Embryonic facial prominence (tissue), 1 donor: ENCODE data around the gene USF2.

Source experiments
- DNase-seq: peaks from one replicate; pipeline ENCODE4 v3.0.0-alpha.2; 2016; ENCODE audit errors: extremely low spot score

USF2 gene

DNA sequence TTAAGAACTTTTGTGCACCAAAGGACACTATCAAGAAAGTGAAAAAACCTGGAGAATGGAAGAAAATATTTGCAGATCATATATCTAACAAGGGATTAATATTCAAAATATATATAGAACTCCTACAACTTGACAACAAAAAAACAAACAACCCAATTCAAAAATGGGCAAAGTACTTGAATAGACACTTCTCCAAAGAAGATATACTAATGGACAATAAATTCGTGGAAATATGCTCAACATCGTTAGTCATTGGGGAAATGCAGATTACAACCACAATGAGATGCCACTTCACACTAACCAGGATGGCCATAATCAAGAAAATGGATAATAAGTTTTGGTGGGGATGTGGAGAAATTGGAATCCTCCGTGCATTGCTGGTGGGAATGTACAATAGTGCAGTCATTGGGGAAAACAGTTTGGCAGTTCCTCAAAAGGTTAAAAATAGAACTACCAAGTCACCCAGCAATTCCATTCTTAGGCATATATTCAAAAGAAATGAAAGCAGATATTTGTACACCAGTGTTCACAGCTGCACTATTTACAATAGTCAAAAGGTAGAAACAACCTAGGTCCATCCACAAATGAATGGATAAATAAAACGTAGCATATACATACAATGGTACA, 22.2 kb upstream of the USF2 start:
- no peak for DNase-seq

DNA sequence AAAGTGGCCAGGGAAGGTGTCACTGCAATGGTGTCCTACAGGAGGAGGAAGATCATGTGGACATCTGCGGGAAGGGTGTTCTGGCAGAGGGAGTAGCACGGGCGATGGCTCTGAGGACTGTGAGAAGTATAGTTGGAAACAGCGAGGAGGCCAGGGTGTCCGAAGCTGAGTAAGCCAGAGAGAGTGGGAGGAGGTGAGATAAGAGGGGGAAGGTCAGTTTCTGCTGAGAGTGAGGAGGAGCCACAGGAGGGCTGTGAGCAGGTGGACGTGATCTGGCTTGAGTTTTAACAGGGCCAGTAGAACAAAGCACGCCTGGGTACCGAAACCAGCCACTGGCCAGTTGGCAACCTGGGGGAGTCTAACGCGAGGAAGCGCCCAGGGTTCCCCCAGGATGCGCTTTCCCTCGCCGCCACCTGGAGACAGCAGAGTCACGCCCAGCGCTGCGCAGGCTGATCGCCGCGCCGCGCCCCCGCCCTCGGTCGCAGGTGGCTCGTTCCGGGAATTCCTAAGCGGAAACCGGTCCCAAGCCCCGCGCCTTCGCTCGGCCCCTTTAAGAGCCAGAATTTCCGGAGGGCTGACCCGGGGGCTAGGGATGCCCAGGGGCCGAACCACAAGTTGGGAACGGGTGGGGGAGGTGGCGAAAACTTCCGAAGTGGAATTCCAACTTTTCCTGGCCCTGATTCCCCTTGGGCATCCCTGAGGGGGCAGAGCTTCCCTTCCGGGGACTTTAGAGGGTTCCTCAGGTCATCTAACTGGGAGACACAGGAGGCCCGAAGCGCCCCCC, 21.0 kb upstream of the USF2 start:
- peak; percentile 13 for DNase-seq

DNA sequence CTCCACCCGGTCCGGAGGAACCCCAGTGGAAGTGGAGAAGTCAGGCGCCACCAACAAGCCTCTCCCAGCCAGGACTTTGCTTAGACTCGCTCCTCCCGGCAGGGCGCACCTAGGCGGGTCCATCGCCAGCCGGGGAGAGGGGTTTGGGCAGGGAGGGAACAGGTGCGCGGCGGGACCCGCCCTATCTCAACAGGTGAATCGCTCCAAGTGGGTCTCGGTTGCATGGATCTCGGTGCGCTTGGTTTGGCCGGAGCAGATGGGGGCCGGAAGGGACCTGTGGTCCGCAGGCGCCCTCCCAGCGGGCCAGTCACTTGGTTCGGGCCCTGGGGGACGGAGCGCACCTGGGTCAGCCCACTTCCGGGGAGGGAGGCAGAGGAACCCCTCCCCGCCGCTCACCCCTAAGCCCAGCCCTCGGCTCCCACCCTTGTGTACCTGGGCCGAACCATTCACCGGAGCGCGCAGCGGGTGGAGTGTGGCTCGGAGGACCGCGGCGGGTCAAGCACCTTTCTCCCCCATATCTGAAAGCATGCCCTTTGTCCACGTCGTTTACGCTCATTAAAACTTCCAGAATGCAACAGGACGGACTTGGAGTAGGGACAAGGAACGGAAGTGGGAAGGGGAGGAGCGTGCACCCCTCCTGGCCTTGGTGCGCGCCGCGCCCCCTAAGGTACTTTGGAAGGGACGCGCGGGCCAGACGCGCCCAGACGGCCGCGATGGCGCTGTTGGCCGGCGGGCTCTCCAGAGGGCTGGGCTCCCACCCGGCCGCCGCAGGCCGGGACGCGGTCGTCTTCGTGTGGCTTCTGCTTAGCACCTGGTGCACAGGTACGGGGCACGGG, 20.2 kb upstream of the USF2 start, which contains the start of gene LSR:
Gene LSR (plus strand): TSS at position 693 of the 836 bp plus-strand sequence. CDS start 21 bp downstream, at position 714.
- DNase-seq, result peak; percentile 20

DNA sequence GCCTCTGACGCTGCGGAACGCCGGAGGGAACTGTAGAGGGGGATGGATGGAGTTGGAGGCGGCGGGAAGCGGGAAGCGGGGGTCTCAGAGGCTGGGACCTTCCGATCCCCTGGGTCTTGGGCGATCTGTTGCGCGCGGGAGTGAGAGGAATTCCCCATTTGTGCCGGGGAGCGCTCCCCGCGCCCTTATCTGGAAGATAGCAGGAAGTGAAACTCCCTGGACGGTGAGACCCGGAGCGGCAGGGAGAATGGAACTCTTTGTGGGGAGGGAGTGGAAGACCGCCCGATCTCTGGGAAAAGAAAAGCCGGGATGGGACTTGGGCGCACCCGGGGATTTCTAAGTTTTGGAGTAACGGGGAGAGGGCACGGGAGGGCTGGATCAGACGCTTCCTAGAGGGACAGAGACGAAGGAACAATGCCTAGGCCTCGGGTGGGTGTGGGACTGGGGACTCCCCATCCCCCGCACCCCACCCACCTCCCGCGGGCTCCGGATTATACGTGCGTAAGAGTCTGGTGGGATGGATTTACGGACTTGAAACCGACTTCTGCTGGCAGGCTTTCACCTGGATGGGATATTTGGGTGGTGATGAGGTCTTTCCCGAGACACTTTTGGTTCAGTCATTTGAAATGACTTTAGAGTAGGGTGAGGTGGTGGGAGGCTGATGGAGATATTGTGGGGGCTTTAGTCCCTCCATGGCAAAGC, 19.5 kb upstream of the USF2 start:
- no peak for DNase-seq

DNA sequence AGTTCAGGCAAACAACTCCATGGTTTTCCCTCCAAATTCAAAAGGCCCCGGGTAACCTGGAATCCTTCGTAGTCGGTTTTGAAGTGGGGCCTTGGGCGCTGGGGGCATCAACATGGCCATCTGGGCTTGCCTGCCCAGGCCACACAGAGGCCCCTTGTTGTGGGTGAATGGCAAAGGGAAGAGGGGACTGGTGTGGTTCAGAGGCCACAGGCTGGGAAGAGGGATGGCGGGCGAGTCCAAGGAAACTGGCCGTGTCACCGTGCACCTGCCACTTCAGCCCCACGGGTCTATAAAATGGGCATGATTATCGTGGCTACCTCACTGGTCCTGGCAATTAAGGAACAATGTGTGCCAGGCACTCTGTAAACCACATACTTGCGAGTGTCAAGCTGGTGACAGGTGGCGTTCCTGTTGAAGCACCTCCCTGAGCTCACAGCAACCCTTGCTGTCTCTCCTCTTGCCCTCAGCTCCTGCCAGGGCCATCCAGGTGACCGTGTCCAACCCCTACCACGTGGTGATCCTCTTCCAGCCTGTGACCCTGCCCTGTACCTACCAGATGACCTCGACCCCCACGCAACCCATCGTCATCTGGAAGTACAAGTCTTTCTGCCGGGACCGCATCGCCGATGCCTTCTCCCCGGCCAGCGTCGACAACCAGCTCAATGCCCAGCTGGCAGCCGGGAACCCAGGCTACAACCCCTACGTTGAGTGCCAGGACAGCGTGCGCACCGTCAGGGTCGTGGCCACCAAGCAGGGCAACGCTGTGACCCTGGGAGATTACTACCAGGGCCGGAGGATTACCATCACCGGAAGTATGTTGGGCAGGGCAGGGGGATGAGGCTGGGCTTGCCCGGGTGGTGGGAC, 18.7 kb upstream of the USF2 start:
- DNase-seq, result no peak

DNA sequence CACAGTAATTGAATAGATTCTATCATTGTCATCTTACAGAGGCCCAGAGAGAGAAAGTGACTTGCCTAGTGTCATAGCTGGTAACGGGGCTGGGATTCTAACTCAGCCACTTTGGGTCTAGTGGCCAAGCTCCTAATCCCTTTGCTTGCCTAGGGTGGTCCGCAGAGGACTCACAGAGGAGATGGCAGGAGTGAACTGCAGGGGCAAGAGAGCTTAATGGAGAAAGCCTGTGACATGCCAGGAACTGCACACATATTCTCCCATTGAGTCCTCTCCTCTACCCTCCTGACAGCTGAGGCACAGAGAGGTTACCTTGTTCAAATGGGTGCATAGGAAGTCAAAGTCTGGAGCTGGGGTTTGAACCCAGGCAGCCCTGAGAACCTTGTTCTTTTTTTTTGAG, 17.3 kb upstream of the USF2 start:
- no peak for DNase-seq

DNA sequence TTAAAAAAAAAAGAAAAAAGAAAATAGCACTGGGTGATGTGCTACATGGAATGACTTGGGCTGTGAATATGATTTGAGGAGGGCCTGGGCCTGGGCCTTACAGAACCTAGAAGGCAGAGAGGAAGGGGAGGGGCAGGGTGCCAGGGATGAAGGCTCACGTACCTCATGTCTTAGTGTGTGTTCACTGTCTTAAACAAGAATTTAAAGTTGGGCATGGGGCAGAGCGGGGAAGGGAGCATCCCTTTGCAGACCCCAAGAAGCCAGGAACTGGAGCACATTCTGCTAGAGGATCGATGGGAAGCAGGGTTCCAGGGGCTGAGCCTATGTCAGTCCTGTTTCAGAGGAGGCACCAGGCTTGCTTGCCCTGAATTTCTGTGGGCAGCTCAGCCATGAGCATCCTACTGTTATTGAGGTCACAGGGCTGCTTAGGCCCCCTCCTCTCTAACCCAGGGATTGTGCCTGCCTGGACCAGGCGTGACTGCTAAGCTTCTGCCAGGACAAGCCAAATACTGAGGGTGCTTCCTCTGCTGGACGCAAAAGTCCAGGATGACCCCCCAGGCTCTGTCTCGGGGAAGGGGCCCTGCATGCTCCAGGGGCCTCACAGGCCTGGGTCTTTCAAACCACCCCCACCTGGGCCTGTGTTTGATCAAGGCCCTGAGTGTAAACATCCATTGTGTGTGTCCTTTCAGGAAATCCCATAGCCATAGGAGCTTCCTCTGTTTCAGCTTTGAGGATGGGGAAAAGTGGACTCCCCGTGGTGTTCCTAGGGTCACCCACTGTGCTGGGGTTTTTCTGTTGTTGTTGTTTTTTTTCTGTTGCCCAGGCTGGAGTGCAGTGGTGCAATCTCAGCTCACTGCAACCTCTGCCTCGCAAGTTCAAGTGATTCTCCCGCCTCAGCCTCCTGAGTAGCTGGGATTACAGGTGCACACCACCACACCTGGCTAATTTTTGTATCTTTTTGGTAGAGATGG, 15.2 kb upstream of the USF2 start:
- DNase-seq, result no peak

DNA sequence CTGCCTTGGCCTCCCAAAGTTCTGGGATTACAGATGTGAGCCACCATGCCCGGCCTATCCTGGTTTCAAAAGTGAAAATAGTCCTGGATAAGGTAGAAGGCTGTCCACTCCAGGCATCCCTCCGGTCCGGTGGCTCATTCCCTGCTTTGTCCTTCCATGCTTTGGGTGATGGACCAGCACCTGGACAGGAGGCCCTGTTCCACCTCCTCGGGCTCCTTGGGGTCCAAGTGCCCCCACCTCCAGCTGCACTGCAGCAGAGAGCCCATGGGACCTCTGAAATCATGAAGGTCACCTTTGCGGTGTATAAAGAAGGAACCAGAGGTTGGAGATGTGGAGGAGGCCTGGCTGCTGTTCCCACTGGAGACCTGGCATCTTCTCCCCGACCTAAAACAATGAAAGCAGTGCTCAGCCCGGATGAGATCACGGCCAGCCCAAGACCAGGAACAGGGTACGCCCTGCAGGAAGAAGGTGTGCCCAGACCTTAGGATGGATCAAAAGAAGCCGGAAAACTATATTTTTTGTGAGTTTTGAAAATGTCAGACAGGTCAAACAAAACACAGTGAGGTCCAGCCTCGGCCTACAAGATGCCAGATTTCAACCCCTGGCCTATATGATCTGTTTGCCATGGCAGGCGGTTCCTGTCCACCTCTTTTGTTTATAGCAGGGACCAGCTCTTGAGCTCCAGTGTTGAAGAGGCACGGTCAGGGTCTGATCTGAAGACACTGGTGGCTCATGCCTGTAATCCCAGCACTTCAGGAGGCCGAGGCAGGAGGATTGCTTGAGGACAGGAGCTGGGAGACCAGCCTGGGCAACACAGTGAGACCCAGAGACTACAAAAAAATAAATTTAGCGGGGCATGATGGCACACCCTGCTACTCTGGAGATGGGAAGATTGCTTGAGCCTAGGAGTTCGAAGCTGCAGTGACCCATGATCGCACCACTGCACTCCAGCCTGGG, 14.1 kb upstream of the USF2 start:
- DNase-seq, result no peak

DNA sequence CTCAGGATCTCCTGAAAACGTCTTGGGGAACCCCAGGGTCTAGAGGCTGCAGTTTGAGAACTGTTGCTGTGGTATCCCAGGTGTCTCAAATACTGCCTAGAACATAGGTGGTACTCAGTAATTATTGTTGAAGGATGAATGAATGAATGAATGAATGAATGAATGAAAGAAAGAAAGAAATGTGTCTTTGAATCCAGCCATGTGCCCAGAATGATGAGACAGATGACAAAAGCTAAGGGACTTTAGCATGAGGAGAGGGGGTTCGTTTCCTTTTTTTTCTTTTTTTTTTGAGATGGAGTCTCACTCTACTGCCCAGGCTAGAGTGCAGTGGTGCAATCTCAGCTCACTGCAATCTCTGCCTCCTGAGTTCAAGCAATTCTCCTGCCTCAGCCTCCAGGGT, 12.2 kb upstream of the USF2 start:
- no peak for DNase-seq

DNA sequence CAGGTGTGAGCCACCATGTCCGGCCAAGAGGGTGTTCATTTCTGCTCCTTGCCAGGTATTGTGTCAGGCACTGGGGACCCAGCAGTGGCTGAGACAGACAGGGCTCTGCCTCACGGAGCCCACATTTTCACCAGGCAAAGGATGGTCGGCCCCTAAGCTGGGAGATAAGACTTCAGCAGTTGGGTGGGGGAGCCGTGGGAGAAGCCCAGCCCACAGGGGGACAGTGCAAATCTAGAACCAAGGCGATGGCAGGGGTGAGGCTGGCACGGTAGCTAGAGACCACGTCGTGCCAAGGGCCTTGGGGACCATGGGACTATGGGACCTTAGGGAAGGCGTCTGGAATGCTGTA, 11.7 kb upstream of the USF2 start:
- no peak for DNase-seq

DNA sequence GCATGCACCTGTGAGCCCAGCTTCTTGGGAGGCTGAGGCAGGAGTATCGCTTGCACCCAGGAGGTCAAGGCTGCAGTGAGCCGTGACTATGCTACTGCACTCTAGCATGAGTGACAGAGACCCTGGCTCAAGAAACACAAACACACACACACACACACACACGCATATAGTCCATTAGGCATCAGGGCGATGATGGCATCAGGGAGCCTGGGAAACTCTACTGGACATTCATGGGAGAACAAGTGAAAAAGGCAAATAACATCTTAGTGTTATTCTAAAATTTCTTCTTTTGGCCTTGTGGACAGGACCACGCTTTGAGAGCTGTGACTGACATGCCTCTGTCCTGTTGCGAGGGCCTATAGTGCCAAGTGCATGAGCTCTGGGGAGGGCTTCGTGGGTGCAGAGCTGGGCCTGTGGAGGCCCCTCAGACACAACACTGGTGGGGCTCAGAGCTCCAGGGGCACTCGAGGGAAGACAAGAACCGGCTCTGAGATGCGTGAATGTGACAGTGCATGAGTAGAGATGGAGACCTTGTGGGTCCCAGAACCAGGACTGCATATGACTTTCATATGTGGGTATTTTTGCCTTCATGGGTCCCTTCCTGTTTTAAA, 8.0 kb upstream of the USF2 start:
- no peak for DNase-seq

DNA sequence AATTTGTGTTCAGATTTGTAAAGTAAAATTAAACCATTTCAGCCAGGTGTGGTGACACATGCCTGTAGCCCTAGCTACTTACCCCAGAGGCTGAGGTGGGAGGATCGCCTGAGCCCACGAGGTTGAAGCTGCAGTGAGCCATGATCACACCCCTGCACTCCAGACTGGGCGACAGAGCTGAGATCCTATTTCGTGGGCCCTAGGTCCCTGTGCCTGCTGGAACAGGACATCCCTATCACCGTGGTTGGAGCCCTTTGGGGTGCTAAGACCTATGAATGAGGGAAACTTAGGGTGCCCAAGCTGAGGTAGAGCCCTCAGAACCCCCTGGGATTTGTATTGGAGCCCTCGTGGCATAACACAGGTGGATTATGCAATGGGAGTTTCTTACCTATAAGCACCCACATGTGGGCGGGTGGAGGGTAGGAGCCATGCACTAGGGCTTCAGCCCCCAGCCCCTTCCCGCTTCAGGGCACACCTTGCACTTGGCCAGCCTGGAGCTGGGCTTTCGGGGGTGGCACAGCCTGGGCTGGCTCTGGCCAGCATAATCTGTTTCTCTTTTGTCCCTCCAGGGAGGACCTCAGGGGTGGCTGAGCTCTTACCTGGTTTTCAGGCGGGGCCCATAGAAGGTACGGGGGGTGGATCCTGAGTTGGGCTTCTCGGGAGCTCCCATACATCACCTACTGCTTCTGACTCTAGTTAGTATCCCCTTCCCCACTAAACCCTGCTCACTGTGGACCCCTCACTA, 7.2 kb upstream of the USF2 start:
- DNase-seq, result no peak

DNA sequence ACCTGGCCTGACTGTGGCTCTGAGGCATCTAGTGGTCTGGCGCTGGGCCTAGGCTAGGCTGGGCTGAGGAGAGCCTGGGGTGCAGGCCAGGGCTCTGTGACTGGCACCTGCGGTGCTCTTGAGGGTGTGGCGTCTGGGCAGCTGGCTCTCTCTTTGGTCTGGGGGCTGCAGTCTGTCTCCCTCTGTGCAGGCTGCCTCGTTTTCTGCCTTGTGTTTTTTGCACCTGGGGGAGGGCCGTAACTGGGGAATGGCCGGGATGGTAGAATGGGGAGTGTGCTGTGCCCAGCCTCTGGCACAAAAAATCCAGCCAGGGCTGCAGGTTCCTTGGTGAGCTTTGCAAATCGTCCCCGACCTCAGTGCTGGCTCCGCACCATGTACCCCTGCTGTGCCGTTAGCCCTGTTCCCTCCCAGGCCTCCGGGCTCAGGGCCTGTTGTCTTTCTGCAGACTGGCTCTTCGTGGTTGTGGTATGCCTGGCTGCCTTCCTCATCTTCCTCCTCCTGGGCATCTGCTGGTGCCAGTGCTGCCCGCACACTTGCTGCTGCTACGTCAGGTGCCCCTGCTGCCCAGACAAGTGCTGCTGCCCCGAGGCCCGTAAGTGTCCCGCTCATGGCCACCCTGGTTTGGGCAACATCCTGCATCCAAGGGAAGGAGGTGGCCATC, 6.5 kb upstream of the USF2 start:
- no peak for DNase-seq

DNA sequence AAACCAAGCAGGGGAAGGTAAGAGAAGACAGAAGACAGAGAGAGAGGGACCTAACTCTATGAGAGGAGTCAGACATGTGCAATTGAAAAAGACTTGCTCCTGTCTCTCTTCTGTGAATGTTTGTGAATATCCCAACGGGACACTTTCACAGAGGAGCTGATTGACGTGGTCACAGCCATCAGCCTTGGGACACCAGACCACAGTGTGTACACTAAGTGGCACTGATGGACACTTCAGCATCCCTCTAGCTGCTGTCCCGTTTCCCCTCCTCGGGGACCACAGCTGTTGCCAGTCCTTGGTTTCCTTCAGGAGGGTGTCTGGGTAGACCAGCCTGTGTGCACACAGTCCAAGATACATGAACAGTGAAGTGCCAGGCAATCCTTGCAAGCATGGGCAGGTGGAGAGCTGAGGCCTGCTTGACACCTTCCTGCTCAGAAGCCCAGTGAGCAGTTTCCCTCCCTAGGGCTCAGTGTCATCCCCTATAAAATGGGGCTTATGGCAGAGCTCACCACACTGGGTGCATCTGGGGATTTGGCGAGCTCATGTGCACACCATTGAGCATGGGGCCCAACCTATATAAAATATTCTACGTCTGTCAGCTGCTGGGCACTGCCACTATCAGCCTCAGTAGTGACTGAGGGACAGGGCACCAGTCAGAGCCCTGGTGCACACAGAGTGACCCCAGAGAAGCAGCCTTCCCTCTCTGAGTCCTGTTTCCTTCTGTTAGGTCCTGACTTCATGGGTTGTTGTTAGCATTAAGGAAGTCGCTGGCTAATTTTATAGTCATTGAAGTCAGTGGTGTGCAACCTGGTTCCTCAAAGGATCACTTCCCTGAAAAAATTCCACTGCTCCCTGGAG, 4.3 kb upstream of the USF2 start:
- DNase-seq, result no peak

DNA sequence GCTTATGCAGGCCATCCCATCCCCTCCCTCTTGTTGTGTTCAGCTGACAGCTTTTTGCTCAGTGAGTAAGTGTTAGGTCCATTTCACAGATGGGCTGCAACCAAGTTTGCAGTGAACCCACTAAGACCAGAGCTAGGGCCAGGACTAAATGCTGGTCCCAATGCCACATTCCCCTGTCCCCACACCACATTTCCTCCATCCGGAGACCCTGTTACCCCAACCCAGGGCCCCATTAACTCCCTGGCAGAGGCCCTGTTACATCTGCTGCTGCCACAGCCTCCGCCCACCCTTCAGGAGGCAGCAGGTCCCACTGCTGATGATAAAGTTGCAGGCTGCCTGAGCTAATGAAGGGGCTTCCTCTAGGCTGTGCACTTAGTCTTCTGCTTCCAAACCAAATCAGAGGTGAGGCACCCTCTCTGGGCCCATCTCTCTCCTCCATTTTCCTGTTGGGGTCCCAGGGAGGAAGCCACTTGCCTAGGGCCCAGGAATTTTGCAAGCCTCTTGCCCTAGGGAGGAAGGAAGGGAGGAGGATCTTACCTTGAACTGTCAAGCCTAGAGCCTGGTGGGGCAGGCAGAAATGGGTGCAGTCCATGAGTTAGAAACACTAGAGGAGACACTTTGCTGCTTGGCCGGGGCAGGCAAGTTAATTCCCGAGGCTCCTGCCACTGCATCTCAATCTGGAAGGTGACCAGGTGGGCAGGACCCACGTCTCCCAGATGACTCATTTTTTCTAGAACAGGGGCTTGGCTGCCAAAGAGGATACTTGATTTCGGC, 3.4 kb upstream of the USF2 start:
- no peak for DNase-seq
